ENCODE data around the gene UBE2E1.

The UBE2E1 gene

DNA sequence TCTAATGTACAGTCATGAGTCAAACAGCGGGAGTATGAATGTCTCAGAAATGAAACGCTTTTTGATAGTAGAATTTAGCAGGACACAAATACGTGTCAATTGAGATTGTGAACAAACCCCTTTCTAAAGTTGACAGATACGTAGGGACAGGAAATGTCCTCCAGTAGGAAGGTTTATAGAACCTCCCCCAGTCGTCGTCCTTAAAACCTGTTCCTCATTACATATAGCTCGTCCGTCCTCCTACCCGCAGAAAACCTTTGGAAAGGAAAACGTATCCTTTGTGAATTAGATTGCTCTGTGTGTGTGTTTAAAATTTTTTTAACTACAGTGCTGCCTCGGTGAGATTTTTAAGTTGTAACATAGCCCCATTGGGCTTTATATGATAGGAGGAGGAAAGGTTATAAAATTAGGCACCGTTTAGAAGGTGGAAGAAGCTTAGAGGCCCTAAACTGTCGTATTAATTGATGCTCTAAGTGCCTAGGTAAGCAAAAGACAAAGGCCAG is 4.1 kb downstream of the UBE2E1 start:
- Histone ChIP-seq H3K4me1 (ENCODE audit: insufficient read depth, low read length) (peaks cover 46% of the 10 kb centered on the region), H3K9me3 (ENCODE audit: low read length) (no peaks in the 10 kb centered on the region), H3K4me3 (ENCODE audit: low read depth in 1 of 2, low read length in 2 of 2) (peak overlapping the region; percentile 72 to 74), H3K36me3 (ENCODE audit: insufficient read depth, low read length) (no peaks in the 10 kb centered on the region), H3K9ac (ENCODE audit: low read length) (peak overlapping the region; percentile 63), H3K27me3 (ENCODE audit: control insufficient read depth in 1 of 2, insufficient read depth in 2 of 2, low read length in 2 of 2) (no peaks in the 10 kb centered on the region), H3K27ac (ENCODE audit: low read depth, low read length) (peak overlapping the region; percentile 82)

DNA sequence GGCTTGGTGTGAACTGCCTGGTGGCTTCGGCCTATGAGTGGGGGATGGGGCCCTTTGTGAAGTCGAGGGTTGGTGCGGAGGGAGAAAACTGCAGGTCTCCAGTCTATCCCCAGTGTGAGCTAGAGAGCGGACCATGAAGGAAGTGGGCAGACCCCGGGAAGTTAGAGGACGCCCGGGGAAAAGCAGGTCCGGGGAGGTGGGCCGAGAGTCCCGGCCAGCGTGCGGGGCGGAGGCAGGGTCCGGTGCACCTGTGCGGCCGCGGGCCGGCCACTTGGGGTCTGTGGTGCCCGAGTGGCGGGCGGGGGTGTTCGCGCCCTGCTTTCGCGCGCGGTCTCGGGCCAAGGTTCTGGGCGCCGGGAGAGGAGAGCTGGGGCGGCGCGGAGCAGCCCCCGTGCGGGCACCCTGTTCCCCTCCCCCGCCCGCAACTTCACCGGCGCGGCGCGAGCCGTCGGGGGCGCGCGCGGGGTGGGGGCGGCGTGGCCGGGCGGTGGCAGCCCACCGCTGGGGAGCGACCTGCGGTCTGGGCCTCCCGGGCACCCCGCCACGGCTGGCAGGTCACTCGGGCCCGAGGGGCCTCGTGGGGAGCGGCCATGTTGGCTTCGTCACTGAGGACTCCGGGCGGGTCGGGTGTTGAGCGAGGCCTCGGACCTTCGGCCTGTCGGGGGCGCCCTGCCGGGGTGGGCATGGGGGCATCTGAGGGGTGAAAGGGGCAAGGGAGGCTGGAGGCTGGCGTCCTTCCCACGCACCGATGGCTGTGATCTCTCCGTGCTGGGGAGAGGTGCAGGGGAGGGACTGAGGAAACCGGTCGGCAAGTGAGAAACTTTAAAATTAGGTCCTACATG is 4.8 kb downstream of the UBE2E1 start:
- Histone ChIP-seq H3K36me3 (ENCODE audit: insufficient read depth, low read length) (no peaks in the 10 kb centered on the region), H3K4me3 (ENCODE audit: low read depth in 1 of 2, low read length in 2 of 2) (peak overlapping the region; percentile 72 to 74), H3K4me1 (ENCODE audit: insufficient read depth, low read length) (peaks cover 49% of the 10 kb centered on the region), H3K27me3 (ENCODE audit: control insufficient read depth in 1 of 2, insufficient read depth in 2 of 2, low read length in 2 of 2) (no peaks in the 10 kb centered on the region), H3K9ac (ENCODE audit: low read length) (peak overlapping the region; percentile 75), H3K27ac (ENCODE audit: low read depth, low read length) (peak overlapping the region; percentile 82), H3K9me3 (ENCODE audit: low read length) (no peaks in the 10 kb centered on the region)

DNA sequence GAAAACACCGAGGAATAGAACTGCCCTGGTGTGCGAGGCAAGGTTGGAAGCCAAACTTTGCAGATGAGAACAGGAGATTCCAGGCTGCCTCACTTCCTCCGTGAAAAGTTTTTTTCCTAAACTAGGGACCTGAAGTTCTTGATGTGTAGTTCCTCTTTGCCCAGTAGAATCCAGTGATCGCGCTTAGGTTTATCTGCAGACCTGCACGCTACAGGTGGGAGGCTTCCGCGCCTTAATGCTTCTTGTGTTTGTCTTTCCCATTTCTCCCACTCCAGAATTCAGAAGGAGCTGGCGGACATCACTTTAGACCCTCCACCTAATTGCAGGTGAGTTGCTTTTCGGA is 5.4 kb downstream of the UBE2E1 start:
- H3K4me1 ChIP-seq (ENCODE audit: insufficient read depth, low read length): peaks cover 54% of the 10 kb centered on the region
- no peaks in the 10 kb centered on the region for H3K9me3 ChIP-seq (ENCODE audit: low read length)
- H3K36me3 ChIP-seq (ENCODE audit: insufficient read depth, low read length): no peaks in the 10 kb centered on the region
- peak overlapping the region; percentile 75 for H3K9ac ChIP-seq (ENCODE audit: low read length)
- H3K4me3 ChIP-seq (ENCODE audit: low read depth in 1 of 2, low read length in 2 of 2): peak overlapping the region; percentile 72 to 74
- peak overlapping the region; percentile 66 for H3K27ac ChIP-seq (ENCODE audit: low read depth, low read length)
- H3K27me3 ChIP-seq (ENCODE audit: control insufficient read depth in 1 of 2, insufficient read depth in 2 of 2, low read length in 2 of 2): no peaks in the 10 kb centered on the region

DNA sequence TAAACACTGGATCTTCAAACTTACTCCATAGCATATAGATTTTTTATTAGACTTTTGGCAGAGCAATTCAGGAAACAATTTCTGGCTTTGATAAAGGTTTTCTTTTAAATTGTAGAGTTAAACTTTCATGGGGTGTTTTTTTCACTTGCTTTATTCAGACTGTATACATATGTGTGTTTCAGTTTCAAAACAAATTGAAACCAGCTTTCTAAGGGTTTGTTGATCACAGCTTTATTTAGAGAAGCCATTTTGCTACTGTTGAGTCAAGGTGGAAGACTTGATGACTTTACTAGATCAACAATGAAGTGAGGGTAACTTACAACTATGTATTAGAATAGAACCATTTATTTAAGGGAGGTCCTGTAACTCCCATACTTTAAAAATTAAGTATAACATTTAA is 6.2 kb downstream of the UBE2E1 start:
- Histone ChIP-seq H3K9me3 (ENCODE audit: low read length) (no peaks in the 10 kb centered on the region), H3K4me1 (ENCODE audit: insufficient read depth, low read length) (peaks cover 54% of the 10 kb centered on the region), H3K27me3 (ENCODE audit: control insufficient read depth in 1 of 2, insufficient read depth in 2 of 2, low read length in 2 of 2) (no peaks in the 10 kb centered on the region), H3K36me3 (ENCODE audit: insufficient read depth, low read length) (no peaks in the 10 kb centered on the region), H3K9ac (ENCODE audit: low read length) (no peak overlapping the region), H3K27ac (ENCODE audit: low read depth, low read length) (no peak overlapping the region), H3K4me3 (ENCODE audit: low read depth in 1 of 2, low read length in 2 of 2) (no peak overlapping the region)

DNA sequence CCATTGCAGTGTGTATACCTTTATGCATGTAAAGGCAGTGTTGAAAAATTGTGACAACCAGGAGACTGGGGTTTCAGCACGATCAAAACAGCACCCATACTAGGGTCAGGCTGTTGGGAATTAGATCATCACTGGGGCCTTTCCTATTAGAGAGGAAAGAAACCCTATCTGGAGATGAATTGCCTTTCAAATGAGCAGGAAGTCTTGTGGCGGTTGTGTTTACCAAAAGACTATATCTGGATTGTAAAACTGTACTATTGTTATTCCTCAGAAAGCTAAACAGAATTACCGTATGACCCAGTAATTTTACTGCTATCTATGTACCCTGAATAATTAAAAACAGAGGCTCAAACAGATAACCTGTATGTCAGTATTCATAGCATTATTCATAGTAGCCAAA is 10.1 kb downstream of the UBE2E1 start:
- Histone ChIP-seq H3K36me3 (ENCODE audit: insufficient read depth, low read length) (no peaks in the 10 kb centered on the region), H3K27me3 (ENCODE audit: control insufficient read depth in 1 of 2, insufficient read depth in 2 of 2, low read length in 2 of 2) (no peaks in the 10 kb centered on the region), H3K4me1 (ENCODE audit: insufficient read depth, low read length) (peaks cover 42% of the 10 kb centered on the region), H3K9ac (ENCODE audit: low read length) (no peak overlapping the region), H3K4me3 (ENCODE audit: low read depth in 1 of 2, low read length in 2 of 2) (no peak overlapping the region), H3K9me3 (ENCODE audit: low read length) (no peaks in the 10 kb centered on the region), H3K27ac (ENCODE audit: low read depth, low read length) (no peak overlapping the region)

DNA sequence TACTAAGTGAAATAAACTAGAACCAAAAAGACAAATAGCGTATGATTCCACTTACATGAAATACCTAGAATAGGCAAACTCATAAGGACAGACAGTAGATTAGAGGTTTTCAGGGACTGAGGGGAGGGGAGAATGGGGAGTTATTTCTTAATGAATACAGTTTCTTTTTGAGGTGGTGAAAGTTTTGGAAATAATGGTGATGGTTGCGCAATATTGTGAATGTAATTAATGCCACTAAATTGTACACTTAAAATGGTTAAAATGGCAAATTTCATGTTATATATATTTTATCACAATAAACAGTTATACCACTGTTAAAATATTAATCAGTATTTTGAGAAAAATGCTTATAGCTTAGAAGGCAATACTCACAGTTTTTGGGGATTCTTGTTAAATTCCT is 11.0 kb downstream of the UBE2E1 start:
- no peak overlapping the region for H3K9ac ChIP-seq (ENCODE audit: low read length)
- H3K27me3 ChIP-seq (ENCODE audit: control insufficient read depth in 1 of 2, insufficient read depth in 2 of 2, low read length in 2 of 2): no peaks in the 10 kb centered on the region
- no peaks in the 10 kb centered on the region for H3K9me3 ChIP-seq (ENCODE audit: low read length)
- no peaks in the 10 kb centered on the region for H3K36me3 ChIP-seq (ENCODE audit: insufficient read depth, low read length)
- no peak overlapping the region for H3K4me3 ChIP-seq (ENCODE audit: low read depth in 1 of 2, low read length in 2 of 2)
- no peak overlapping the region for H3K27ac ChIP-seq (ENCODE audit: low read depth, low read length)
- H3K4me1 ChIP-seq (ENCODE audit: insufficient read depth, low read length): peaks cover 44% of the 10 kb centered on the region

DNA sequence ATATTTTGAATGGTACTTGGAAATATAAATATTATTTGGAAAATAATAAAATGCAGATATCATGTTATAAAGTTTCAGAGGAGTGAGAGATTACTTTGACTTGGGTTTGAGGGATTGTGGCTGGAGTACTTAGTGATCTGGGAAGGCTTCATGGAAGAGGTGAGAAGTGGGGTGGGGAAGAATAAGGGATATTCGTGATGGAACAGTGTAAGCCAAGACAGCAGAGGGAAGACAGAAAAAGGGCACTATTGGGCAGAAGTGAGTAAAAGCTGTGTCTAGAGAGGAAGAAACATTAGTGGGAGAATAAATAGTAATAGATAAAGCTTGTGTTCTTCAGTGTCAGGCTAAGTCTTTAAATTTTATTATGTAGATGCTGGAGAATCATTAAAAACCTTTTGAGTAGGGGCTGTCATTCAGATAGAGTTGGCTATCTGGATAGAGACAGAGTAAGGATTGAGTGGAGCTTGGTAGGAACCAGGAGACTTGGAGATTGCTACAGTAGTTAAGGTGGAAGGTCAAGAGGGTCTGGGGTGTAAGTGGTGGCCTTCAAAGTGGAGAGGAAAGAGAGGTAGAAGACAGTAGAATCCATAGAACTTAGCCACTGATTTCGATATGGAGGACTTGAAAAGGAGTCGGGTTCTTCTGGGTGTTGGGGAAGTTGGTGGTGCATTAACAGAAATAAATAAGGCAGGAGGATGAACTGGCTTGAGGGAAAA is 11.9 kb downstream of the UBE2E1 start:
- no peak overlapping the region for H3K9ac ChIP-seq (ENCODE audit: low read length)
- H3K27ac ChIP-seq (ENCODE audit: low read depth, low read length): no peak overlapping the region
- no peaks in the 10 kb centered on the region for H3K9me3 ChIP-seq (ENCODE audit: low read length)
- peaks cover 42% of the 10 kb centered on the region for H3K4me1 ChIP-seq (ENCODE audit: insufficient read depth, low read length)
- H3K27me3 ChIP-seq (ENCODE audit: control insufficient read depth in 1 of 2, insufficient read depth in 2 of 2, low read length in 2 of 2): no peaks in the 10 kb centered on the region
- no peaks in the 10 kb centered on the region for H3K36me3 ChIP-seq (ENCODE audit: insufficient read depth, low read length)
- H3K4me3 ChIP-seq (ENCODE audit: low read depth in 1 of 2, low read length in 2 of 2): no peak overlapping the region

DNA sequence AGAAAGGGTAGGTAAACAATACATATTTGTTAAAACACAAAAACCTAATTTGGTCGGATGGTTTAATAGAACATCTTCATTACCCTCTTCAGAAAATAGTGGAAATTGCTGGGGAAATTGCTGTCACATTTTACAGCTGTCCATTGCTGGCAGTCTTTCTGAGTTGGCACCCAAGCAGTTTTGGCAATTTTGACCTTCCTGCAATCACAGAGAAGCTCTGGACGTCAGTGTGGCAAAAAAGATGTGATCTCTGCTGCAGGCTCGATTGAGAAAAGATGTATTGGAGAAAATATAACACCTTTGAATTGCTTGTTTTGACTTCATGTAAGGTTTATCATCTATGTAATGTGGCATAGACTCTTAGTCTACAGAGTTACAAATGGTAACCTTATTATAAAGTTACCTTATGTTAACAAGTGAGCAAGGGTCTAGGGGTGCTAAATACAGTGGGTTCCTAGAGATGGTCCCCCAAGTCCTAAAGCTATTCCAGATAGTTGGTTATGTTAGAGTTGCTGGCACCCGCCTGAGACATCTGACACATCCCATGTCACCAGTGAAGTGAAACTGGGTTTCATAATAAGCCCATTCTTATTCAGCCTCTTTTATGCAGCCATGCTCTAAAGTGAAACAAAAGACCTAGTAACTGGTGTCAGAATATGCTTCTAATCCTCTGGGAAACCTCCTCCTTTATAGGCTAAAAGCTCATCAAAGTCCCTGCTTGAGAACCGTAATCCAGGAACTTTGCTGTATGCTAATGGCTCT is 14.0 kb downstream of the UBE2E1 start:
- H3K27ac ChIP-seq (ENCODE audit: low read depth, low read length): no peak overlapping the region
- no peaks in the 10 kb centered on the region for H3K9me3 ChIP-seq (ENCODE audit: low read length)
- H3K9ac ChIP-seq (ENCODE audit: low read length): no peak overlapping the region
- H3K27me3 ChIP-seq (ENCODE audit: control insufficient read depth in 1 of 2, insufficient read depth in 2 of 2, low read length in 2 of 2): no peaks in the 10 kb centered on the region
- no peaks in the 10 kb centered on the region for H3K36me3 ChIP-seq (ENCODE audit: insufficient read depth, low read length)
- H3K4me1 ChIP-seq (ENCODE audit: insufficient read depth, low read length): peaks cover 51% of the 10 kb centered on the region
- H3K4me3 ChIP-seq (ENCODE audit: low read depth in 1 of 2, low read length in 2 of 2): no peak overlapping the region

DNA sequence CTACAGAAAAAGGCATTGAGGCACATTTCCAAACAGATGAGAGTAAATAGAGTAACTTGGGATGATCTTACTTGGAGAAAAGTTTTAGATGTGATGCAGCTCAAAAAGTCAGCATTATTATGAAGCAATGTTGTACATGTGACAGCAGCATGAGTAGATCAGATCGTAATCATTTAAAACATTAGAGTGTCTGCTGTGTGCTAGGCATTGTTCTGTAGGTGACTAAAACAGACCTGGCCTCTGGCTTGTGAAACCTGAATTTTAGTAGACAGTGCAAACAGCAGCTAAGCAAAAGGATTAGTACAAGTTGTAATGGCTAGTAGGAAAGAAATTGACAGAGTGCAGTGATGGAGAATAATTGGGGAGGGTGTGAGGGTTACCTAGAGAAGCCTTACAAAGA is 15.1 kb downstream of the UBE2E1 start:
- Histone ChIP-seq H3K9me3 (ENCODE audit: low read length) (no peaks in the 10 kb centered on the region), H3K27ac (ENCODE audit: low read depth, low read length) (no peak overlapping the region), H3K4me1 (ENCODE audit: insufficient read depth, low read length) (peaks cover 47% of the 10 kb centered on the region), H3K4me3 (ENCODE audit: low read depth in 1 of 2, low read length in 2 of 2) (no peak overlapping the region), H3K9ac (ENCODE audit: low read length) (no peak overlapping the region), H3K36me3 (ENCODE audit: insufficient read depth, low read length) (no peaks in the 10 kb centered on the region), H3K27me3 (ENCODE audit: control insufficient read depth in 1 of 2, insufficient read depth in 2 of 2, low read length in 2 of 2) (no peaks in the 10 kb centered on the region)

DNA sequence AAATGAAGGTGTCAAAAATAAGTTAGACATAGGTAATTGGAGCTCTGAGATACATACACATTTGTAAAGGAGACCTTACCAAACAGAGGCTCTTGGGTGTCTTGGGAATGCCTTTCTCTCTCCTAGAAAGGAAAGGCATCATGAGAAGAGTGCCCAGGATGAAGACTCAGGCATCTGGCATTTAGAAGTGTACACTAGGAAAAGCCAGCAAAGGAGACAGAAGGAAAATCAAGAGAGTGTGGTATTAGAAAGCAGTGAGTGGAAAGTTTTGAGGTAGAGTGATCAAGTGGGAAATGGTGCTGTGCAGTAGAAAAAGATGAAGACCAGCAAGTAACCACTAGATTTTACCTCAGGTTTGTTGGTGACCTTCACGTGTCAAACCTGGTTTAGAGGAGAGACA is 16.1 kb downstream of the UBE2E1 start:
- H3K27ac ChIP-seq (ENCODE audit: low read depth, low read length): no peak overlapping the region
- H3K4me1 ChIP-seq (ENCODE audit: insufficient read depth, low read length): peaks cover 55% of the 10 kb centered on the region

DNA sequence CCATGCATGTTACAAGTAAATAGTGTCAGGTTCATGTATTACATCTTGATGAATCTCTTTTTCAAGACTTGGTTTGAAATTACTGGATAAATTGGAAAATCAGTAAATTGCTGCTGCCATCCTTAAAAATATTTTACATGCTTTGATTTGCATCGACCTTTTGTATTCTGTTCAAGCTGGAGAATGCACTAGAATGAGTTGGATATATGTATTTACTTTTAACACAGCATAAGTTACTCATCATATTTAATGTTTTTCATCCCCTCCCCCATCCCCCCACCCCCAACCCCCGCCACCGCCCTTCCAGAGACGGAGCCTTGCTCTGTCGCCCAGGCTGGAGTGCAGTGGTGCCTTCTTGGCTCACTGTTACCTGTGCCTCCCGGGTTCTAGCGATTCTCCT is 16.8 kb downstream of the UBE2E1 start:
- no peaks in the 10 kb centered on the region for H3K36me3 ChIP-seq (ENCODE audit: insufficient read depth, low read length)
- H3K9ac ChIP-seq (ENCODE audit: low read length): no peak overlapping the region
- H3K9me3 ChIP-seq (ENCODE audit: low read length): no peaks in the 10 kb centered on the region
- no peak overlapping the region for H3K4me3 ChIP-seq (ENCODE audit: low read depth in 1 of 2, low read length in 2 of 2)
- no peaks in the 10 kb centered on the region for H3K27me3 ChIP-seq (ENCODE audit: control insufficient read depth in 1 of 2, insufficient read depth in 2 of 2, low read length in 2 of 2)
- no peak overlapping the region for H3K27ac ChIP-seq (ENCODE audit: low read depth, low read length)
- peaks cover 56% of the 10 kb centered on the region for H3K4me1 ChIP-seq (ENCODE audit: insufficient read depth, low read length)

More for the DNA sequence above, 16.1 kb downstream of the UBE2E1 start:
- Histone ChIP-seq H3K4me3 (ENCODE audit: low read depth in 1 of 2, low read length in 2 of 2) (no peak overlapping the region), H3K9me3 (ENCODE audit: low read length) (no peaks in the 10 kb centered on the region), H3K36me3 (ENCODE audit: insufficient read depth, low read length) (no peaks in the 10 kb centered on the region), H3K27me3 (ENCODE audit: control insufficient read depth in 1 of 2, insufficient read depth in 2 of 2, low read length in 2 of 2) (no peaks in the 10 kb centered on the region), H3K9ac (ENCODE audit: low read length) (no peak overlapping the region)
